Kidney (tissue), 14 donors: ENCODE measurements around the gene DGKI. TPM values are rescaled to one million over a fixed set of nuclear protein-coding genes. Genes with fewer than 3 reads are reported as not detected.
"Not testable (repeated sequence)": the region's sequence is repeated elsewhere in the genome, so short reads cannot be mapped to it uniquely, and the experiment has no call there.

Experiments used
- DNase-seq, 5 donors: peaks; one replicate each; pipeline ENCODE4 v3.0.0-alpha.2; 2013 to 2020
- FAIRE-seq: peaks from 2 replicates; lab custom pipeline; 2012; peaks lifted over from hg19 to GRCh38; lab: Jason Lieb, UNC
- H3K27ac ChIP-seq, 2 donors: one replicate each; pipeline ENCODE4 v1.7.0; 2013; ENCODE audit warnings: low read depth in 2 of 2, low read length in 2 of 2, inconsistent platforms in 1 of 2
- H3K27me3 ChIP-seq: one replicate; pipeline ENCODE4 v1.7.1; 2013; ENCODE audit warnings: low read length, inconsistent platforms; ENCODE audit not compliant: control insufficient read depth, insufficient read depth
- H3K36me3 ChIP-seq, 3 donors: one replicate each; pipeline versions ENCODE4 v1.7.0 to v1.7.1; 2013; ENCODE audit warnings: low read length in 3 of 3, control low read depth in 1 of 3, inconsistent platforms in 1 of 3; ENCODE audit not compliant: insufficient read depth in 3 of 3, control insufficient read depth in 2 of 3
- H3K4me1 ChIP-seq, 3 donors: one replicate each; pipeline versions ENCODE4 v1.7.0 to v1.7.1; 2013; ENCODE audit warnings: low read length in 3 of 3, inconsistent platforms in 1 of 3, low read depth in 1 of 3; ENCODE audit not compliant: control insufficient read depth in 2 of 3, insufficient read depth in 2 of 3
- H3K4me3 ChIP-seq, 3 donors: one replicate each; pipeline versions ENCODE4 v1.7.0 to v1.8.1; 2013; ENCODE audit warnings: low read length in 3 of 3, control low read depth in 1 of 3, inconsistent platforms in 1 of 3
- H3K9ac ChIP-seq, 3 donors: one replicate each; pipeline versions ENCODE4 v1.7.0 to v1.7.1; 2013; ENCODE audit warnings: low read length in 3 of 3, control low read depth in 1 of 3, inconsistent platforms in 1 of 3
- H3K9me3 ChIP-seq, 3 donors: one replicate each; pipeline versions ENCODE4 v1.7.0 to v1.7.1; 2013; ENCODE audit warnings: low read length in 3 of 3, control low read depth in 1 of 3, inconsistent platforms in 1 of 3; ENCODE audit not compliant: control insufficient read depth in 2 of 3, insufficient read depth in 1 of 3
- CTCF ChIP-seq: IDR thresholded peaks from 3 replicates; pipeline ENCODE4 v1.5.1; 2012; ENCODE audit warnings: mild to moderate bottlenecking, moderate library complexity, borderline replicate concordance; ENCODE audit not compliant: insufficient read depth; ENCODE audit errors: extremely low read depth
- intact Hi-C: fragments of 100-400 bp; cut with DNase I; formaldehyde crosslinking; loops from one replicate; pipeline ENCODE4 v1.11.1; 2022
- polyA plus RNA-seq: library from polyadenylated mRNA; stranded (reverse); fragments of 350-450 nt; fragmentation: Illumina TruSeq; extraction: RNeasy Lipid Tissue Mini Kit (QIAGEN cat#74804); gene quantifications from one replicate; pipeline ENCODE4 v1.2.3, GENCODE V29; 2014; ENCODE audit warnings: low read depth, low replicate concordance; ENCODE audit not compliant: insufficient read depth
- total RNA-seq: library from RNA; stranded (reverse); fragmentation: NEBNext Ultra II Directional; extraction: Animal tissue kit (Norgen Biotek cat#: 25700); gene quantifications from one replicate; pipeline ENCODE4 v1.2.1, GENCODE V29; 2021
- donor health status: control.
- donor health status: control.
- donor health status: control.
- donor health status: control.
- donor health status: control.
- donor health status: DM: yes; HTN: yes; CAD: no.
- donor health status: Normal renal cell carcinoma (clear cell type).

The DGKI gene
- total and polyA plus RNA-seq, 2 donors from 2014 or later = 1.3 to 2.5 TPM

GRCh38 chr7:137836113-137836509 lies 10.7 kb downstream of the DGKI start:
- FAIRE-seq (no peak), DNase-seq (no peak)
- Histone ChIP-seq H3K9me3 (peaks cover 0 to 14% (median 0%) of the 10 kb centered on the region in 3 donors), H3K4me1 (no peaks in the 10 kb centered on the region), H3K9ac (no peak overlapping the region), H3K4me3 (no peak overlapping the region), H3K27ac (no peak overlapping the region), H3K36me3 (no peaks in the 10 kb centered on the region), H3K27me3 (no peaks in the 10 kb centered on the region)
- intact Hi-C loops = no loop called here
- no peak for TF ChIP-seq CTCF

GRCh38 chr7:137835486-137836112 lies 11.2 kb downstream of the DGKI start:
- H3K27ac ChIP-seq = no peak overlapping the region
- no peak for DNase-seq
- peaks cover 0 to 14% (median 0%) of the 10 kb centered on the region in 3 donors for H3K9me3 ChIP-seq
- H3K36me3 ChIP-seq = no peaks in the 10 kb centered on the region
- no peak for FAIRE-seq
- H3K9ac ChIP-seq = no peak overlapping the region
- no peak for TF ChIP-seq CTCF
- intact Hi-C loops = no loop called here
- H3K27me3 ChIP-seq = no peaks in the 10 kb centered on the region
- no peak overlapping the region for H3K4me3 ChIP-seq
- no peaks in the 10 kb centered on the region for H3K4me1 ChIP-seq

- Histone ChIP-seq H3K9me3 (peaks cover 0 to 14% (median 0%) of the 10 kb centered on the region in 3 donors), H3K9ac (no peak overlapping the region), H3K36me3 (no peaks in the 10 kb centered on the region), H3K4me1 (no peaks in the 10 kb centered on the region), H3K4me3 (no peak overlapping the region), H3K27me3 (no peaks in the 10 kb centered on the region), H3K27ac (no peak overlapping the region)
- DNase-seq = no peak
- no peak for TF ChIP-seq CTCF
- FAIRE-seq = no peak
- intact Hi-C loops = no loop called here
Observed at GRCh38 chr7:137834552-137834951, 12.2 kb downstream of the DGKI start.

- H3K36me3 ChIP-seq, H3K9ac ChIP-seq, H3K27me3 ChIP-seq, DNase-seq, H3K4me3 ChIP-seq, FAIRE-seq, intact Hi-C loops, H3K4me1 ChIP-seq, H3K27ac ChIP-seq: not testable (repeated sequence)
- H3K9me3 ChIP-seq = peaks cover 0 to 14% (median 0%) of the 10 kb centered on the region in 3 donors
Observed at GRCh38 chr7:137832990-137833389, 13.8 kb downstream of the DGKI start.
